Liver (tissue), 9 donors: ENCODE measurements around the gene COG2. TPM values are rescaled to one million over a fixed set of nuclear protein-coding genes. Genes with fewer than 3 reads are reported as not detected.

Experiments
- DNase-seq: peaks from one replicate; pipeline ENCODE4 v3.0.0-alpha.2; 2017; ENCODE audit warnings: low spot score
- H3K27ac ChIP-seq, 2 donors: one replicate each; pipeline ENCODE4 v1.7.0; 2013; ENCODE audit warnings: inconsistent platforms in 2 of 2, low read length in 2 of 2, control low read depth in 1 of 2, low read depth in 1 of 2, mild to moderate bottlenecking in 1 of 2
- H3K27me3 ChIP-seq, 4 donors: one replicate each; pipeline versions ENCODE4 v1.6.1 to v1.7.0; 2013; ENCODE audit warnings: low read length in 3 of 4, inconsistent platforms in 1 of 4, mild to moderate bottlenecking in 1 of 4, moderate library complexity in 1 of 4; ENCODE audit not compliant: control insufficient read depth in 4 of 4, insufficient read depth in 4 of 4
- H3K36me3 ChIP-seq, 4 donors: one replicate each; pipeline versions ENCODE4 v1.6.1 to v1.7.0; 2013; ENCODE audit warnings: low read length in 3 of 4, mild to moderate bottlenecking in 3 of 4, low read depth in 1 of 4, moderate library complexity in 1 of 4; ENCODE audit not compliant: control insufficient read depth in 4 of 4, insufficient read depth in 3 of 4
- H3K4me1 ChIP-seq, 4 donors: one replicate each; pipeline versions ENCODE4 v1.6.1 to v1.7.0; 2013; ENCODE audit warnings: low read length in 3 of 4, mild to moderate bottlenecking in 3 of 4, moderate library complexity in 1 of 4; ENCODE audit not compliant: control insufficient read depth in 4 of 4, insufficient read depth in 4 of 4
- H3K4me3 ChIP-seq, 3 donors: one replicate each; pipeline versions ENCODE4 v1.6.1 to v1.7.0; 2013; ENCODE audit warnings: low read length in 3 of 3, control low read depth in 1 of 3, low read depth in 1 of 3, mild to moderate bottlenecking in 1 of 3
- H3K9ac ChIP-seq, 2 donors: one replicate each; pipeline ENCODE4 v1.7.0; 2013; ENCODE audit warnings: low read length in 2 of 2, mild to moderate bottlenecking in 2 of 2, moderate library complexity in 2 of 2, control low read depth in 1 of 2, low read depth in 1 of 2
- H3K9me3 ChIP-seq, 4 donors: one replicate each; pipeline versions ENCODE4 v1.6.1 to v1.7.0; 2013; ENCODE audit warnings: low read length in 3 of 4; ENCODE audit not compliant: control insufficient read depth in 4 of 4
- ATF3 ChIP-seq: IDR thresholded peaks from 2 replicates; pipeline ENCODE4 v1.6.1; 2016; ENCODE audit warnings: antibody characterized with exemption
- CTCF ChIP-seq: fragments of 150-350 bp; IDR thresholded peaks from 2 replicates; pipeline ENCODE4 v1.5.1; 2017; ENCODE audit warnings: improper control_type of control experiment, low read depth, low read length; ENCODE audit not compliant: missing input control
- EGR1 ChIP-seq, 2 donors: IDR thresholded peaks; 2 replicates each; pipeline ENCODE4 v1.6.1; 2016 to 2018; ENCODE audit warnings: antibody characterized with exemption in 2 of 2, low read depth in 2 of 2
- FOXA1 ChIP-seq: IDR thresholded peaks from 2 replicates; pipeline ENCODE4 v1.6.1; 2016; ENCODE audit warnings: antibody characterized with exemption
- FOXA2 ChIP-seq: IDR thresholded peaks from 2 replicates; pipeline ENCODE4 v1.6.1; 2016; ENCODE audit warnings: antibody characterized with exemption
- GABPA ChIP-seq, 2 donors: IDR thresholded peaks in 1 of 2; conservative IDR thresholded peaks in 1 of 2; 2 replicates each; pipeline ENCODE4 v1.6.1; 2016; ENCODE audit warnings: antibody characterized with exemption in 2 of 2, mild to moderate bottlenecking in 1 of 2, moderate library complexity in 1 of 2
- HNF4A ChIP-seq, 2 donors: conservative IDR thresholded peaks; 2 replicates each; pipeline ENCODE4 v1.6.1; 2016; ENCODE audit warnings: antibody characterized with exemption in 2 of 2, mild to moderate bottlenecking in 2 of 2
- HNF4G ChIP-seq: IDR thresholded peaks from 2 replicates; pipeline ENCODE4 v1.6.1; 2016; ENCODE audit warnings: antibody characterized with exemption
- JUND ChIP-seq, 2 donors: IDR thresholded peaks; 2 replicates each; pipeline ENCODE4 v1.6.1; 2016; ENCODE audit warnings: antibody characterized with exemption in 2 of 2
- MAX ChIP-seq: IDR thresholded peaks from 2 replicates; pipeline ENCODE4 v1.6.1; 2016; ENCODE audit warnings: antibody characterized with exemption
- NR2F2 ChIP-seq: IDR thresholded peaks from 2 replicates; pipeline ENCODE4 v1.6.1; 2016; ENCODE audit warnings: antibody characterized with exemption
- RAD21 ChIP-seq, 2 donors: IDR thresholded peaks; 2 replicates each; pipeline ENCODE4 v1.6.1; 2016; ENCODE audit warnings: antibody characterized with exemption in 2 of 2, mild to moderate bottlenecking in 2 of 2
- REST ChIP-seq: IDR thresholded peaks from 2 replicates; pipeline ENCODE4 v1.6.1; 2016; ENCODE audit warnings: antibody characterized with exemption, mild to moderate bottlenecking
- RXRA ChIP-seq, 2 donors: IDR thresholded peaks; 2 replicates each; pipeline ENCODE4 v1.6.1; 2017 to 2018; ENCODE audit warnings: antibody characterized with exemption in 2 of 2, mild to moderate bottlenecking in 1 of 2
- SP1 ChIP-seq: IDR thresholded peaks from 2 replicates; pipeline ENCODE4 v1.6.1; 2018; ENCODE audit warnings: antibody characterized with exemption, mild to moderate bottlenecking
- TAF1 ChIP-seq: conservative IDR thresholded peaks from 2 replicates; pipeline ENCODE4 v1.6.1; 2016; ENCODE audit warnings: antibody characterized with exemption, mild to moderate bottlenecking
- YY1 ChIP-seq: IDR thresholded peaks from 2 replicates; pipeline ENCODE4 v1.6.1; 2016; ENCODE audit warnings: antibody characterized with exemption, mild to moderate bottlenecking
- ZBTB33 ChIP-seq: IDR thresholded peaks from 2 replicates; pipeline ENCODE4 v1.6.1; 2016; ENCODE audit warnings: antibody characterized with exemption
- WGBS: extraction: QIAGEN DNeasy Blood & Tissue Kit; methylation state at CpG from one replicate; pipeline ENCODE4 v1.1.7; 2013; 5-methylcytosine and 5-hydroxymethylcytosine counted together
- polyA plus RNA-seq, 2 donors: library from polyadenylated mRNA; stranded (reverse) in 1 of 2; unstranded in 1 of 2; fragments of 200-250 nt in 1 of 2; fragments of >200 nt in 1 of 2; fragmentation: Nextera tagmentation in 1 of 2; extraction: Ambion mirVana in 1 of 2; gene quantifications; one replicate each; pipeline versions ENCODE4 v1.2.1 to v1.2.3, GENCODE V29; 2013 to 2015
- total RNA-seq, 2 donors: library from RNA; depleted of rRNA; stranded (reverse); fragments of >200 nt; gene quantifications; one replicate each; pipeline ENCODE4 v1.2.3, GENCODE V29; 2014
- donor health status: healthy.
- donor health status: healthy.
- donor health status: healthy.
- donor health status: healthy.
- donor health status: healthy.

The COG2 gene
- total and polyA plus RNA-seq, 4 donors: 6.4 to 16.1 (median 14.3) TPM

- 51% methylated on average over 4 of the region's 4 CpGs for WGBS
- Histone ChIP-seq H3K27me3 (no peaks in the 10 kb centered on the region), H3K9me3 (no peaks in the 10 kb centered on the region), H3K4me3 (no peak overlapping the region), H3K4me1 (peaks cover 14 to 58% (median 37%) of the 10 kb centered on the region in 4 donors), H3K36me3 (peaks cover 0 to 1% (median 0%) of the 10 kb centered on the region in 4 donors), H3K9ac (no peak overlapping the region), H3K27ac (no peak overlapping the region)
- TF ChIP-seq SP1: no peak
- no peak for TF ChIP-seq RXRA (IDR thresholded peaks at IDR 0.05)
- TF ChIP-seq FOXA2: no peak
- TF ChIP-seq YY1: no peak
- TF ChIP-seq ZBTB33: no peak
- TF ChIP-seq TAF1: no peak
- no peak for TF ChIP-seq RAD21 (IDR thresholded peaks at IDR 0.05)
- TF ChIP-seq FOXA1: no peak
- TF ChIP-seq NR2F2: no peak
- TF ChIP-seq HNF4A (conservative IDR thresholded peaks at IDR 0.05): no peak
- TF ChIP-seq REST: no peak
- no peak for TF ChIP-seq MAX
- TF ChIP-seq EGR1 (IDR thresholded peaks at IDR 0.05; ENCODE audit: low read depth in 2 of 2): no peak
- no peak for TF ChIP-seq ATF3
- TF ChIP-seq CTCF: no peak
- no peak for TF ChIP-seq JUND (IDR thresholded peaks at IDR 0.05)
- DNase-seq: no peak
Observed at GRCh38 chr1:230643908-230644307, 1.6 kb downstream of the COG2 start.

GRCh38 chr1:230646710-230647302, 4.5 kb downstream of the COG2 start:
- TF ChIP-seq FOXA1 (no peak), HNF4A (conservative IDR thresholded peaks at IDR 0.05) (no peak), GABPA (IDR thresholded peaks at IDR 0.05 in 1 of 2, conservative IDR thresholded peaks at IDR 0.05 in 1 of 2) (no peak), ZBTB33 (no peak), RAD21 (IDR thresholded peaks at IDR 0.05) (no peak), ATF3 (no peak), HNF4G (no peak)
- peaks cover 10 to 39% (median 21%) of the 10 kb centered on the region in 4 donors for H3K4me1 ChIP-seq
- H3K27ac ChIP-seq: no peak overlapping the region
- H3K27me3 ChIP-seq: no peaks in the 10 kb centered on the region
- no peak for DNase-seq
- 81% methylated on average over 4 of the region's 4 CpGs for WGBS
- no peaks in the 10 kb centered on the region for H3K9me3 ChIP-seq
- no peak overlapping the region for H3K9ac ChIP-seq
- H3K4me3 ChIP-seq: no peak overlapping the region
- peaks cover 0 to 1% (median 0%) of the 10 kb centered on the region in 4 donors for H3K36me3 ChIP-seq
